ENCODE results near the gene RAB9A. TPM values are rescaled to one million over a fixed set of nuclear protein-coding genes. Genes with fewer than 3 reads are reported as not detected.
"Not testable (repeated sequence)": the region's sequence is repeated elsewhere in the genome, so short reads cannot be mapped to it uniquely, and the experiment has no call there.

The RAB9A gene
- total RNA-seq, 1 experiment from 2014 or later: 35.5 TPM

- H3K27ac ChIP-seq: no peak overlapping the region
- no peak for DNase-seq
- H3K4me3 ChIP-seq: no peak overlapping the region
- H3K36me3 ChIP-seq: no peaks in the 10 kb centered on the region
- no peaks in the 10 kb centered on the region for H3K9me3 ChIP-seq (replicated peaks)
- no peaks in the 10 kb centered on the region for H3K4me1 ChIP-seq
- H3K27me3 ChIP-seq: no peaks in the 10 kb centered on the region
Measured at GRCh38 chrX:13659063-13659462, 29.9 kb upstream of the RAB9A start.

GRCh38 chrX:13661735-13662288 is 27.1 kb upstream of the RAB9A start:
- Histone ChIP-seq H3K27me3 (no peaks in the 10 kb centered on the region), H3K4me3 (no peak overlapping the region), H3K36me3 (no peaks in the 10 kb centered on the region), H3K27ac (no peak overlapping the region), H3K9me3 (replicated peaks) (no peaks in the 10 kb centered on the region), H3K4me1 (no peaks in the 10 kb centered on the region)
- no peak for DNase-seq

DNA sequence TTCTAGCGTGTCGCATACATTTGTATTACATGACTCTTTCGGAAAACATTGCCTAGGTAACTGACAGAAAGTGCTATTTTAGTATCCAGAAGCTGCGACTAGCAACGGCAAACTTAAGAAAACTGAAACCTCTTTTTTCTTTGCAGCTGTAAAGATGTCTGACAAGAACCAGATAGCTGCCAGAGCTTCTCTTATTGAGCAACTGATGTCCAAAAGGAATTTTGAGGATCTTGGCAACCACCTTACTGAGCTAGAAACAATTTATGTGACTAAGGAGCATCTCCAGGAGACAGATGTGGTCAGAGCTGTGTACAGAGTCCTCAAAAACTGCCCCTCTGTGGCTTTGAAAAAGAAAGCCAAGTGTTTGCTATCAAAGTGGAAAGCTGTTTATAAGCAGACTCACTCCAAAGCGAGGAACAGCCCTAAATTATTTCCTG is 26.6 kb upstream of the RAB9A start:
- H3K36me3 ChIP-seq: no peaks in the 10 kb centered on the region

GRCh38 chrX:13664020-13664419 is 24.9 kb upstream of the RAB9A start:
- no peak for DNase-seq
- Histone ChIP-seq H3K4me3 (no peak overlapping the region), H3K36me3 (no peaks in the 10 kb centered on the region), H3K27me3 (no peaks in the 10 kb centered on the region), H3K4me1 (no peaks in the 10 kb centered on the region; the same call in 1 of the 2 replicates), H3K9me3 (replicated peaks) (no peaks in the 10 kb centered on the region), H3K27ac (no peak overlapping the region)

More for the DNA sequence above, 26.6 kb upstream of the RAB9A start:
- DNase-seq: no peak
- Histone ChIP-seq H3K27me3 (no peaks in the 10 kb centered on the region), H3K4me1 (no peaks in the 10 kb centered on the region; the same call in 1 of the 2 replicates), H3K9me3 (replicated peaks) (no peaks in the 10 kb centered on the region), H3K4me3 (no peak overlapping the region), H3K27ac (no peak overlapping the region)

GRCh38 chrX:13666836-13667235 is 22.1 kb upstream of the RAB9A start:
- H3K9me3 ChIP-seq (replicated peaks): no peaks in the 10 kb centered on the region
- no peaks in the 10 kb centered on the region; the same call in 1 of the 2 replicates for H3K4me1 ChIP-seq
- no peaks in the 10 kb centered on the region for H3K36me3 ChIP-seq
- no peak overlapping the region for H3K4me3 ChIP-seq
- no peak overlapping the region for H3K27ac ChIP-seq
- no peaks in the 10 kb centered on the region for H3K27me3 ChIP-seq
- DNase-seq: no peak

- H3K36me3 ChIP-seq: no peaks in the 10 kb centered on the region
- no peaks in the 10 kb centered on the region for H3K9me3 ChIP-seq (replicated peaks)
- H3K27ac ChIP-seq: no peak overlapping the region
- no peak overlapping the region for H3K4me3 ChIP-seq
- no peaks in the 10 kb centered on the region; the same call in 1 of the 2 replicates for H3K4me1 ChIP-seq
- H3K27me3 ChIP-seq: no peaks in the 10 kb centered on the region
- no peak for DNase-seq
Measured at GRCh38 chrX:13667919-13668318, 21.0 kb upstream of the RAB9A start.

- Histone ChIP-seq H3K27me3 (no peaks in the 10 kb centered on the region), H3K9me3 (replicated peaks) (no peaks in the 10 kb centered on the region), H3K4me1 (no peaks in the 10 kb centered on the region; the same call in 1 of the 2 replicates), H3K36me3 (no peaks in the 10 kb centered on the region), H3K4me3 (no peak overlapping the region), H3K27ac (no peak overlapping the region)
- DNase-seq: peak; percentile 42 to 55
Measured at GRCh38 chrX:13669246-13669737, 19.6 kb upstream of the RAB9A start.

DNA sequence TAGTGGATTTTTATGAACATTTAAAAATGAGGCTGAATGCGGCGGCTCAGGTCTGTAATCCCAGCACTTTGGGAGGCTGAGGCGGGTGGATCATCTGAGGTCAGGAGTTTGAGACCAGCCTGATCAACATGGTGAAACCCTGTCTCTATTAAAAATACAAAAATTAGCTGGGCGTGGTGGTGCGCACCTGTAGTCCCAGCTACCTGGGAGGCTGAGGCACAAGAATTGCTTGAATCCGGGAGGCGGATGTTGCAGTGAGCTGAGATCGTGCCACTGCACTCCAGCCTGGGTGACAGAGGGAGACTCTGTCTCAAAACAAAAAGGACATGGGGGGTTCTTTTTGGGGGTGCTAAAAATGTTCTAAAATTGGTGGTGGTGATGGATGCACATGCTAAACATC is 19.2 kb upstream of the RAB9A start:
- H3K9me3 ChIP-seq (replicated peaks); H3K36me3 ChIP-seq; H3K27ac ChIP-seq; H3K4me3 ChIP-seq; H3K4me1 ChIP-seq; H3K27me3 ChIP-seq; DNase-seq: not testable (repeated sequence)

- H3K4me3 ChIP-seq: no peak overlapping the region
- H3K27ac ChIP-seq: no peak overlapping the region
- no peaks in the 10 kb centered on the region for H3K9me3 ChIP-seq (replicated peaks)
- no peaks in the 10 kb centered on the region for H3K36me3 ChIP-seq
- DNase-seq: no peak
- no peaks in the 10 kb centered on the region for H3K27me3 ChIP-seq
- H3K4me1 ChIP-seq: no peaks in the 10 kb centered on the region; the same call in 1 of the 2 replicates
Measured at GRCh38 chrX:13670197-13670596, 18.7 kb upstream of the RAB9A start.

DNA sequence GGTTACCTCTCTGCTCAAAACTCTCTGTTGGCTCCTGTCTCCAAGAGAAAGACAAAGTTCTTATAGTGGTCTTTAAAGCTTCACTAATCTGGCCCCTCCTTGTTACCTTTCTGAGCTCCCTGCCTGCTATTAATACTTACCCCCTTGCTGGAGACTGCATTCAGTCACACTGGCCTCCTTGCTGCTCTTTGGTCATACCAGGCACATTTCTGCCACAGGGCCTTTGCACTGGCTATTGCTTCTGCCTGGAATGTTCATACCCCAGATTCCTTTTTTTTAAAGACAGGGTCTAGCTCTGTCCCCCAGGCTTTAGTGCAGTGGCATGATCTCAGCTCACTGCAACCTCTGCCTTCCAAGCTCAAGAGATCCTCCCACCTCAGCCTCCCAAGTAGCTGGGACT is 15.9 kb upstream of the RAB9A start:
- Histone ChIP-seq H3K9me3 (replicated peaks) (no peaks in the 10 kb centered on the region), H3K4me3 (no peak overlapping the region), H3K36me3 (no peaks in the 10 kb centered on the region), H3K27ac (no peak overlapping the region), H3K27me3 (no peaks in the 10 kb centered on the region), H3K4me1 (no peaks in the 10 kb centered on the region)
- no peak for DNase-seq

DNA sequence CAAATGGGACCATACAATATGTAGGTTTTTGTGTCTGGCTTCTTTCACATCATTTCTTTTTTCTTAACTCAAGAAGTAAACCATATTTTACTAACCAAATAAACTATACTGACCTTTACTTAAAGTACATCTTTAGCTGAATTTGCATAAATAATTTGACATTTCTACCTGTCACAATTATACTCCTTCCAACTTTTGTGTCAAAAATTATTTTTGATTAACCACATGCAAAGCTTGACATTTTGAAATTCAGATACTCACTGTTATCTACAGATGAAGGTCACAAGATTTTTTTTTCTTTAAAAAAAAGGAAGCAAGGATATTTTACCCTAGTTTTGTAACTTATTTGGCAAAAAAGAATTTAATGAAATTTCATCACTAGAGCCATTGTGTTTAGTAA is 12.0 kb upstream of the RAB9A start:
- no peaks in the 10 kb centered on the region for H3K4me1 ChIP-seq
- no peaks in the 10 kb centered on the region for H3K36me3 ChIP-seq
- H3K9me3 ChIP-seq (replicated peaks): no peaks in the 10 kb centered on the region; the same call in 1 of the 2 replicates
- H3K27ac ChIP-seq: no peak overlapping the region
- no peak overlapping the region for H3K4me3 ChIP-seq
- no peak for DNase-seq
- no peaks in the 10 kb centered on the region for H3K27me3 ChIP-seq

DNA sequence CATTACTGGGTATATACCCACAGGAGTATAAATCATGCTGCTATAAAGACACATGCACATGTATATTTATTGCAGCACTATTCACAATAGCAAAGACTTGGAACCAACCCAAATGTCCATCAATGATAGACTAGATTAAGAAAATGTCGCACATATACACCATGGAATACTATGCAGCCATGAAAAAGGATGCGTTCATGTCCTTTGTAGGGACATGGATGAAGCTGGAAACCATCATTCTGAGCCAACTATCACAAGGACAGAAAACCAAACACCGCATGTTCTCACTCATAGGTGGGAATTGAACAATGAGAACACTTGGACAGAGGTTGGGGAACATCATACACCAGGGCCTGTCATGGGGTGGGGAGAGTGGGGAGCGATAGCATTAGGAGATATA is 9.2 kb upstream of the RAB9A start:
- not testable (repeated sequence) for H3K27ac ChIP-seq; H3K27me3 ChIP-seq; H3K4me1 ChIP-seq; H3K9me3 ChIP-seq (replicated peaks); DNase-seq; H3K36me3 ChIP-seq; H3K4me3 ChIP-seq

- no peaks in the 10 kb centered on the region for H3K36me3 ChIP-seq
- H3K27me3 ChIP-seq: no peaks in the 10 kb centered on the region
- H3K4me3 ChIP-seq: no peak overlapping the region
- no peak for DNase-seq
- H3K9me3 ChIP-seq (replicated peaks): no peaks in the 10 kb centered on the region; the same call in 1 of the 2 replicates
- H3K4me1 ChIP-seq: no peaks in the 10 kb centered on the region
- H3K27ac ChIP-seq: no peak overlapping the region
Measured at GRCh38 chrX:13681595-13681994, 7.3 kb upstream of the RAB9A start.

DNA sequence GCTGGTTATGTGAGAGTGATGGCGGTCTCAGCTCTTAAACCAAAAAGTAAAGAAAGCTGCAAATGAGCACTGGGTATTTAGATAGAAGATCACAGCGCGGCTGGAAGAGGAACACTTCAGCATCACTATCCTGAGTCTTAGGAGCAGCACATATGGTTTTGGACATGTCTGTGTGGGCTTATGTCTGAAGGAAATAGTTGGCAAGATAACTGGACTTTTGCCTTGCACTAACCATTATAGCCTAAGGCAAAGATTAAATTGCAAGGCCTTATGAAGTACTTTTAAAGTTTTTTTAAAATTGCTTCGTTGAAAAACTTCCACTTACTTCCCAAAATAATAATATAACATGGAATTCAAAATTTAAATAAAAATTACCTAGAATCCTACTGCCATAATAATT is 4.6 kb upstream of the RAB9A start:
- DNase-seq: no peak
- Histone ChIP-seq H3K9me3 (replicated peaks) (no peaks in the 10 kb centered on the region; the same call in 1 of the 2 replicates), H3K27me3 (no peaks in the 10 kb centered on the region), H3K4me1 (no peaks in the 10 kb centered on the region), H3K36me3 (no peaks in the 10 kb centered on the region), H3K27ac (no peak overlapping the region), H3K4me3 (no peak overlapping the region)

DNA sequence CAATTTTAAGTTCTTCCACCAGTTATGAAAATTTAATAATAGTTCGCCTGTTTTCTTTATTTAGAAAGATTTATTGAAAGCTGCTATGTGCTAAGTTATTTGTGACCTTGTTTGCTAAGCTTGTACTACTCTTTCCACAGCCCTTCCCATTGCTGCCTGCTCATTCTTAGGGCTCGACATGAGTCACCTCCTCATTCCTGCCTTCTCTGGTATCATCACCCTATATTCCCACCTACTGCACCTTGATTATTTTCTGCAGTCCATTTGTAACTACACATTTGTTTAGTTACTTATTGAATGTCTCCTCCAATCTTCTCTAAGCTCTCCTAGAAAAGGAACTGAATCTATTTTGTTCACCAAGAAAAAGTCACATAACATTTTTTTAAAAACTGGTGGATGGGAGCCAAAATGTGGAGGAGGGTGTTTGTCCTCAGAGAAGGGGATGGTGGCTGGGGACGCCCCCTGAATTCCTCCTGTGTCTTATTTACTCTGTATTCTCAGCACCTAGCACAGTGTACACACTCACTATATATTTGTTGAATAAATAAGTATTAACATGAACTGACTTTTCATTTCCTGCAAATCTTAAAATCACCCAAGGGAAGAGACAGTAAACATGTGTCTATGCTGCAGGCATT is 3.7 kb upstream of the RAB9A start:
- H3K4me1 ChIP-seq: no peaks in the 10 kb centered on the region
- H3K4me3 ChIP-seq: no peak overlapping the region
- H3K36me3 ChIP-seq: no peaks in the 10 kb centered on the region
- no peaks in the 10 kb centered on the region for H3K27me3 ChIP-seq
- no peak overlapping the region for H3K27ac ChIP-seq
- DNase-seq: no peak
- no peaks in the 10 kb centered on the region for H3K9me3 ChIP-seq (replicated peaks)

- Histone ChIP-seq H3K27ac (no peak overlapping the region), H3K36me3 (no peaks in the 10 kb centered on the region), H3K9me3 (replicated peaks) (no peaks in the 10 kb centered on the region), H3K4me3 (no peak overlapping the region), H3K27me3 (no peaks in the 10 kb centered on the region), H3K4me1 (peaks cover 4% of the 10 kb centered on the region; the same call in 1 of the 2 replicates)
- DNase-seq: no peak
Measured at GRCh38 chrX:13687203-13687602, 1.7 kb upstream of the RAB9A start.

Data from SJCRH30 (cell line).